ENCODE data around the gene FHOD3.
A peak's percentile ranks its signal among the peaks of the same experiment; 100 is the strongest.

FHOD3 gene

GRCh38 chr18:36265015-36265414 is 32.5 kb upstream of the FHOD3 start (continued):
- no peak for TF ChIP-seq ELK4 (IDR thresholded peaks at IDR 0.05; ENCODE audit: borderline replicate concordance, low read depth, low read length)
- TF ChIP-seq SCRT2 (tag by site-specific recombination; IDR thresholded peaks at IDR 0.05): 0 out of 2 replicates have a peak, but pooled peaks have one; percentile 32

- ChIA-PET CTCF (interaction anchor here (1.0 kb wide), 1 partner anchor 39 kb away, joined by 3 read pairs; no protein-coding TSS in a partner anchor), POLR2A (no interaction called here)
- H3K36me3 ChIP-seq (ENCODE audit: control insufficient read depth in 2 of 2, insufficient read depth in 1 of 2, low read length in 2 of 2): no peaks in the 10 kb centered on the region
Measured at GRCh38 chr18:36269157-36269556, 28.4 kb upstream of the FHOD3 start.

GRCh38 chr18:36271153-36271552 is 26.4 kb upstream of the FHOD3 start:
- no peak overlapping the region for H3K27ac ChIP-seq (ENCODE audit: extremely low read depth, low read depth, low read length)
- no peaks in the 10 kb centered on the region for H3K9me3 ChIP-seq (ENCODE audit: control insufficient read depth, insufficient read depth, low read depth, low read length)
- POLR2A ChIA-PET: interaction anchor here (0.6 kb wide), 1 partner anchor 209 kb away, joined by 7 read pairs; no protein-coding TSS in a partner anchor
- H3K4me3 ChIP-seq (ENCODE audit: low read depth, low read length): no peak overlapping the region
- CTCF ChIA-PET: interaction anchor here (0.6 to 1.0 kb wide), 2 partner anchors 8 to 368 kb away, joined by 3 read pairs; no protein-coding TSS in a partner anchor
- TF ChIP-seq ZNF513 (tag by site-specific recombination; IDR thresholded peaks at IDR 0.05) (no peak), ZNF366 (tag by site-specific recombination; conservative IDR thresholded peaks at IDR 0.05) (no peak), SP3 (tag by site-specific recombination; IDR thresholded peaks at IDR 0.05) (no peak), ZNF600 (tag by site-specific recombination; IDR thresholded peaks at IDR 0.05) (no peak), ATF2 (tag by site-specific recombination; IDR thresholded peaks at IDR 0.05; ENCODE audit: low read depth) (no peak), MEIS1 (CRISPR knock-in tag; IDR thresholded peaks at IDR 0.05; ENCODE audit: borderline replicate concordance) (no peak)
- H3K4me1 ChIP-seq (ENCODE audit: control insufficient read depth, insufficient read depth, low read length): no peaks in the 10 kb centered on the region
- H3K36me3 ChIP-seq (ENCODE audit: control insufficient read depth in 2 of 2, insufficient read depth in 1 of 2, low read length in 2 of 2): no peaks in the 10 kb centered on the region

More at GRCh38 chr18:36269157-36269556, 28.4 kb upstream of the FHOD3 start:
- no peaks in the 10 kb centered on the region for H3K9me3 ChIP-seq (ENCODE audit: control insufficient read depth, insufficient read depth, low read depth, low read length)
- no peak overlapping the region for H3K27ac ChIP-seq (ENCODE audit: extremely low read depth, low read depth, low read length)
- H3K4me3 ChIP-seq (ENCODE audit: low read depth, low read length): no peak overlapping the region
- TF ChIP-seq ZNF623 (tag by site-specific recombination; IDR thresholded peaks at IDR 0.05) (no peak), TSHZ1 (tag by site-specific recombination; IDR thresholded peaks at IDR 0.05; ENCODE audit: borderline replicate concordance) (no peak), ZNF112 (tag by site-specific recombination; IDR thresholded peaks at IDR 0.05) (no peak), ZNF121 (tag by site-specific recombination; IDR thresholded peaks at IDR 0.05) (no peak), ZBTB21 (tag by site-specific recombination; IDR thresholded peaks at IDR 0.05) (no peak)
- H3K4me1 ChIP-seq (ENCODE audit: control insufficient read depth, insufficient read depth, low read length): no peaks in the 10 kb centered on the region
